ENCODE data around the gene RBM14.
A peak's percentile ranks its signal among the peaks of the same experiment; 100 is the strongest.
"Not testable (repeated sequence)": the region's sequence is repeated elsewhere in the genome, so short reads cannot be mapped to it uniquely, and the experiment has no call there.

RBM14 gene

GRCh38 chr11:66639066-66639813, 22.8 kb downstream of the RBM14 start:
- TF ChIP-seq CTCF (IDR thresholded peaks at IDR 0.05; ENCODE audit: low read depth, low read length, missing control alignments): peak; percentile 9
- no peak for DNase-seq (ENCODE audit: low read depth)
- in situ Hi-C loops (cut with HindIII; ENCODE audit: low sequenced_read_pairs): no loop called here
- peak overlapping the region; percentile 68 for H3K4me3 ChIP-seq (ENCODE audit: low read depth, low read length)

GRCh38 chr11:66639814-66640340, 23.4 kb downstream of the RBM14 start:
- DNase-seq (ENCODE audit: low read depth); in situ Hi-C loops (cut with HindIII; ENCODE audit: low sequenced_read_pairs): not testable (repeated sequence)
- H3K4me3 ChIP-seq (ENCODE audit: low read depth, low read length): peak overlapping the region; percentile 68

GRCh38 chr11:66641834-66642233, 25.4 kb downstream of the RBM14 start:
- no peak for TF ChIP-seq CTCF (IDR thresholded peaks at IDR 0.05; ENCODE audit: low read depth, low read length, missing control alignments)
- H3K4me3 ChIP-seq (ENCODE audit: low read depth, low read length): peak overlapping the region; percentile 68
- in situ Hi-C loops (cut with HindIII; ENCODE audit: low sequenced_read_pairs): no loop called here
- no peak for DNase-seq (ENCODE audit: low read depth)

GRCh38 chr11:66643745-66644437, 27.5 kb downstream of the RBM14 start:
- TF ChIP-seq CTCF (IDR thresholded peaks at IDR 0.05; ENCODE audit: low read depth, low read length, missing control alignments): no peak
- H3K4me3 ChIP-seq (ENCODE audit: low read depth, low read length): no peak overlapping the region
- in situ Hi-C loops (cut with HindIII; ENCODE audit: low sequenced_read_pairs): no loop called here
- DNase-seq (ENCODE audit: low read depth): no peak

GRCh38 chr11:66646828-66647227, 30.4 kb downstream of the RBM14 start:
- DNase-seq (ENCODE audit: low read depth): no peak
- no peak for TF ChIP-seq CTCF (IDR thresholded peaks at IDR 0.05; ENCODE audit: low read depth, low read length, missing control alignments)
- no peak overlapping the region for H3K4me3 ChIP-seq (ENCODE audit: low read depth, low read length)
- in situ Hi-C loops (cut with HindIII; ENCODE audit: low sequenced_read_pairs): no loop called here

- no peak for TF ChIP-seq CTCF (IDR thresholded peaks at IDR 0.05; ENCODE audit: low read depth, low read length, missing control alignments)
- no peak for DNase-seq (ENCODE audit: low read depth)
- H3K4me3 ChIP-seq (ENCODE audit: low read depth, low read length): no peak overlapping the region
- in situ Hi-C loops (cut with HindIII; ENCODE audit: low sequenced_read_pairs): no loop called here
Observed at GRCh38 chr11:66649903-66650302, 33.5 kb downstream of the RBM14 start.

GRCh38 chr11:66651016-66651415, 34.6 kb downstream of the RBM14 start:
- DNase-seq (ENCODE audit: low read depth): no peak
- in situ Hi-C loops (cut with HindIII; ENCODE audit: low sequenced_read_pairs): no loop called here
- H3K4me3 ChIP-seq (ENCODE audit: low read depth, low read length): no peak overlapping the region
- TF ChIP-seq CTCF (IDR thresholded peaks at IDR 0.05; ENCODE audit: low read depth, low read length, missing control alignments): no peak
